RPMI8226 (cell line): Measurements from ENCODE around the gene PDE4A.
A peak's percentile ranks its signal among the peaks of the same experiment; 100 is the strongest.
"Not testable (repeated sequence)": the region's sequence is repeated elsewhere in the genome, so short reads cannot be mapped to it uniquely, and the experiment has no call there.

Source experiments
- DNase-seq: peaks from one replicate; pipeline ENCODE4 v3.0.0-alpha.2; 2015

PDE4A gene

GRCh38 chr19:10420444-10421239 is at the start of gene PDE4A:
Gene PDE4A (plus strand): TSS chr19:10420538. CDS start chr19:10420765, 227 bp downstream.
- peak; percentile 89 for DNase-seq

DNA sequence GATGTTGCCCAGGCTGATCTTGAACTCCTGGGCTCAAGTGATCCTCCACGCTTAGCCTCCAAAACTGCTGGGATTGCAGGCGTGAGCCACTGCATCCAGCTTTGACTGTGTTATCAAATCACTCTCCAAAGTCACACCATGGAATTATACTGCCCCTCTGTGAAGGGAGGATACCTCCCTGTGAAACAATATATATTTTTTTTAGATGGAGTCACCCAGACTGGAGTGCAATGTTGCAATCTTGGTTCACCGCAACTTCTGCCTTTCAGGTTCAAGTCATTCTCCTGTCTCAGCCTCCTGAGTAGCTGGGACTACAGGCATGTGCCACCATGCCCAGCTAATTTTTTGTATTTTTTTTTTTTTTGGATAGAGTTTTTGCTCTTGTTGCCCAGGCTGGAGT is 47.6 kb upstream of the PDE4A start:
- DNase-seq = no peak

DNA sequence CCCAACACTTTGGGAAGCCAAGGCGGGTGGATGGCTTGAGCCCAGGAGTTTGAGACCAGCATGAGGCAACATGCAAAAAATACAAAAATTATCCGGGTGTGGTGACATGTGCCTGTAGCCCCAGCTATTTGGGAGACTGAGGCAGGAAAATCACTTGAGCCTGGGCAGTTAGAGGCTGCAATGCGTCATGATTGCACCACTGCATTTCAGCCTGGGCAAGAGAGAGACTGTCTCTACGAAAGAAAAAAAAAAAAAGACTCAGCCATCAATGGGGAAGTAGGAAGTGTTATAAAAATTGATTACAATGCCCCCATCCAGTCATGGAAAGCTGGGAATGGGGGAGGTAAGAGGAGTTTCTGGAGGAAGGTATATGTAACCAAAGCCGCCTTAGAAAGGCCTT is 45.4 kb upstream of the PDE4A start:
- DNase-seq = no peak

DNA sequence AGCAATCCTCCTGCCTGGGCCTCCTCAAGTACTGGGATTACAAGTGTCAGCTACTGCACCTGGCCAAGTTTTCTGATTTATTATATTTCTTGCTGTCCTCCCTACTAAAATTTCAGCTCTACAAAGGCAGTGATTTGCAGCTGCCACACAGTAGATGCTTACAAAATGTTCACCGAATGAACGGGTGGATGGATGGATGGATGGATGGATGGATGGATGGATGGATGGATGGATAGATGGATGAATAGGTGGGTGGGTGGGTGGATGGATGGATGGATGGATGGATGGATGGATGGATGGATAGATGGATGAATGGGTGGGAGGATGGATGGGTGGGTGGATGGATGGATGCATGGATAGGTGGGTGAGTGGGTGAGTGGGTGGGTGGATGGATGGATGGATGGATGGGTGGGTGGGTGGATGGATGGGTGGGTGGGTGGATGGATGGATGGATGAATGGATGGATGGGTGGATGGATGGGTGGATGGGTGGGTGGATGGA is 43.1 kb upstream of the PDE4A start:
- not testable (repeated sequence) for DNase-seq

DNA sequence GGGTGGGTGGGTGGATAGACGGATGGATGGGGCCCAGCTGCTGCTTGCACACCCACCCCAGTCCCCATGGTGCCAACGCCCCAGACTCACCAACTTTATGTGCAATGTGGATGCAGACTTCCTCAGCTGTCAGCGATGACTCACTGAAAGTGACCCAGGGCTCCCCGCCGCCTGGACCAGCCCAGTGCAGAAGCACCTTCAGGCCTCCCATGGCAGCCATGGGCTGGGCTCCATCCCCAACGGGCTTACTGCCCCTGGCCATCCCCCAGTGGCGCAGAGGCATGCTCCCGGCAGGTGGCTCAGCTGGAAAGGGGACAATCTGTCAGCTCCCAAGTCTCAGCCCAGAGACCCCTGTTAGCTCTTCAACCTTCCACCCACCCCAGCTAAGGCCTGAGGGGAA is 42.2 kb upstream of the PDE4A start:
- DNase-seq = no peak

GRCh38 chr19:10379880-10380312 is 40.4 kb upstream of the PDE4A start:
- no peak for DNase-seq

DNA sequence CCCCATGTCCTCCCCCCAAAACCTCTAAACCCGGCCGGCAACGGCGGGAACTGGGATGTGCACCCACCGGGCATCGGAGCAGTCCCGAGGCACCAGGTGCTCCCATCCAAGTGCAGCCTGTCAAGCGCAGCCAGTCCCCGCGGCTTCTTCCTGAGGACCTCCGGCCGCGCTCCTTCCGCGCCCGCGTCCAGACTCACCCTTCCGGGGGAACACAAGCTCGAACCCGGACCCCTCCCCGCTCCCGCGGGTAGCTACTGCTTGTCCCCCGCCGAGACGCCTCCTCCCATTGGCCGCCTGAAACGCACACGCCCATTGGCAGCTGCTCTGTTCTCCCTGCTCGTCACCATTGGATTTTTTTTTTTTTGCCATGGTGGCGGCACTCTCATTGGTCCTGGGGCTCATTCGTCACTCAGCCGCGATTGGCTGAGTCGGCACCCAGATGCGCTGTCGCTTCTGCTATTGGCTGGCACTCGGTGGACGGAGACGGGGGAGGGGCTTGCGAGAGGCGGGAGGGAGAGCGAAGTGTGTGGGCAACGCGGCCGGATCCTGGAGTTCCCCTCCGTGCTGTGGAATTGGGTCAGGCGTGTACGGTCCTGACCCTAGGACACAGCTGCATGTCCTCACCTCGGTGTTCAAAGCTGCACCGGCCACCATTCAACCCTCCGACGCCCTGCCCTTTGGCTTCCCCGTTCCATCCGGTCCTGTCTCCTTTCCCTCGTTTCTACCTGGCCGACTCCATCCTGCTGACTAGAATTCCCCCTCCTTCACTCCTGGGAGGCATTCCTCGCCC is 39.8 kb upstream of the PDE4A start, which contains the start of gene TYK2:
Gene TYK2 (minus strand): TSS at position 260 of the 790 bp plus-strand sequence. CDS start 2,166 bp downstream, outside the sequence.
- DNase-seq = peak; percentile 99

DNA sequence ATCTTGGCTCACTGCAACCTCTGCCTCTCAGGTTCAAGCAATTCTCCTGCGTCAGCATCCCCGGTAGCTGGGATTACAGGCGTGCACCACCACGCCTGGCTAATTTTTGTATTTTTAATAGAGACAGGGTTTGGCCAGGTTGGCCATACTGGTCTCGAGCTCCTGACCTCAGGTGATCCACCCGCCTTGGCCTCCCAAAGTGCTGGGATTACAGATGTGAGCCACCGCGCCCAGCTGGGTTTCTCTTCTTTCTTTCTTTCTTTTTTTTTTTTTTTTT is 37.2 kb upstream of the PDE4A start:
- not testable (repeated sequence) for DNase-seq

DNA sequence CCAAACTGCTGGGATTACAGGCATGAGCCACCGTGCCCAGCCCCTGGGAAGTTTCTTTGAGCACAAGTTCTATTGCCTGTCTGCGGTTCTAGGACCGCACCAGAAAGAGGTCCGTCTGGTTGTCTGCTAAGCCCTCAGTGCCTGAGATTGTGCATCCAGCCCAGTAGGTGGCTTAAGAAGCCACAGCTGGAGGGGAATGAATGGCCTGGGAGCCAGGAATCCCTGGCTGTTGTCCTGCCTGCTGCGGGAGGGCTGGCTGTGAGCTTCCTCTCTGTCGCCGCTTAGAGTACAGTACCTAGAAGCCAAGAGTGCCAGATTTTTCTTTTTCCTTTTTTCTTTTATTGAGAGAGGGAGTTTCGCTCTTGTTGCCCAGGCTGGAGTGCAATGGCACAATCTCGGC is 35.8 kb upstream of the PDE4A start:
- DNase-seq = no peak

GRCh38 chr19:10388957-10389356 is 31.4 kb upstream of the PDE4A start:
- peak; percentile 75 for DNase-seq

DNA sequence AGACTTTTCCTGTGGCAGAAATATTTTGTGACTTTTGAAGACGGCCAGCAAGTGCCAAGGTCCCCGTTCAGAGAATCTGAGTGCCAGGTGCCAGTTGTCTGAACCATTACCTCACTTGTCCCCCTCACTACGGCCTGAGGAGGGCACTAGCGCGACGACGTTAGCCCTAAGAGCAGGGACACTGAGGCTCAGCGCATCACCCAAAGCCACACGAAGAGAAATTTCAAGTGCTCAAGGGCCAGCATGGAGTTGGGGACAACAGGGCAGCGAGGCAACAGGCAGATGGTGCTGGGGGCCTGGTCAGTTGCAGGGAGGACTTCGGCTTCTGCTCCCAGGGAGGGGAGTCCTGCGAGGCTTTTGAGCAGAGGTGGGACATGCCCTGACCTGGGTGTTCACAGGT is 30.5 kb upstream of the PDE4A start:
- DNase-seq = peak; percentile 53

DNA sequence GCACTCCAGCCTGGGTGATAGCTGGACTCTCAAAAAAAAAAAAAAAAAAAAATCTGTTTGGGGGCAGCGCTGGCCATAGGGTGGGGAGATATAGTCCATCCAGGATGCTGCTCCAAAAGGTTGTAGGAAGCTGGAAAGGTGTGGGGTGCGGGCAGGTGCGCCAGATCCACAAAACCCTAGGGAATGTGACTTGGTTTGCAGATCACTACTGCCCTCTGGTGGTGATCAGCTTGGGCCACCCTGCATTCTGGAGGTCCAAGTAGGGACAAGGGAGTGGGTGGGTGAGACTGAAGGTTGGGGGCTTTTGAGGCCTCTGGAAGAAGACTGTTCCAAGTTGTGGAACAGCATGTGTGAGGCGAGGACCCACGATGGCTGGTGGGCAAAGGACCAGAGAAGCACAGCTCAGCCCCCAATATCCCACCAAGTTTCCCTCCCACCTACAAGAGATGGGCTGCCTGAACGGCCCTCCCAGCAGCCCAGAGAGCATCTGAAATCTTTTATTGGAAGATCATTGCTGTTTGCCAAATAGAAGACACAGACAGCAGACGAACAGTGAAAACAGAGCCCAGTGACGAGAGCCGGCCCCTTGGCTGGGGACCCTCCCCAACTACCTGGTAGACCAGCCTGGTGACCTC is 29.6 kb upstream of the PDE4A start:
- peak; percentile 75 for DNase-seq

DNA sequence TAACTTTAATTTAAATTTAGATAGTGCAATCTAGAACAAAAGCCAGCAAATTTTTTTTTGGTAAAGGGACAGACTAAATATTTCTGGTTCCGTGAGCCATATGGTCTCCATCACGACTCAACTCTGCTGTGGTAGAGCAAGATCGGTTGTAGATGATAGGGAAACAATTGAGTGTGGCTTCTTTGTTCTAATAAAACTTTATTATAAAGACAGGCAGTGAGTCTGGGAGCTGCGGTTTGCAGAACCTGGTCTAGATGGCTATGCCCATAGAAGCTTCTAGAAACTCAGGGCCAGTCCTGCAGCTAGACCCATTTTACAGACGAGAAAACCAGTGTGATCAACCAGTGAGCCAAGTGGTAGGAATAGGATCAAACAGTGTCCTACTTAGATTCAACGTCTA is 28.2 kb upstream of the PDE4A start:
- no peak for DNase-seq

GRCh38 chr19:10393137-10393536 is 27.2 kb upstream of the PDE4A start:
- no peak for DNase-seq

GRCh38 chr19:10395003-10395402 is 25.3 kb upstream of the PDE4A start:
- DNase-seq = no peak

- no peak for DNase-seq
These were observed 24.9 kb upstream of the PDE4A start for GRCh38 chr19:10395436-10395835.

DNA sequence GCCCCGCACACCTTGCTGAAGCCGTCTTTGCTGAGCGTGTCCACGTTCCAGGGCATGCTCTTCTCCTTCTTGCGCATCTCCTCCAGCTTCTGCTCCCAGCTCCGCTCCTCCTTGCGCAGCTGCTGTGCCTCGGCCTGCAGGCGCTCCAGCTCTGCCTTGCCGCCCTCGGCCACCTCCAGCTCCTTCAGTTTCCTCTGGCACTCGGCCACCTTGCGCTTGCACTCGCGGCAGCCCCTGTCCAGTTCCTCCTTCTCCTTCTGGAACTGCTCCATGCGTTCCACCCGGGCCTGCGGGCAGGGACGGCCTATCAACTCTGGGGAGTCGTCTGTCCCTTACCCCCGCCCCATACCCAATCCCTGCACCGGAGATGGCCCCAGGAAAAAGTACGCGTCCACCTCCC is 24.4 kb upstream of the PDE4A start:
- no peak for DNase-seq

GRCh38 chr19:10398819-10399218 is 21.5 kb upstream of the PDE4A start:
- no peak for DNase-seq

DNA sequence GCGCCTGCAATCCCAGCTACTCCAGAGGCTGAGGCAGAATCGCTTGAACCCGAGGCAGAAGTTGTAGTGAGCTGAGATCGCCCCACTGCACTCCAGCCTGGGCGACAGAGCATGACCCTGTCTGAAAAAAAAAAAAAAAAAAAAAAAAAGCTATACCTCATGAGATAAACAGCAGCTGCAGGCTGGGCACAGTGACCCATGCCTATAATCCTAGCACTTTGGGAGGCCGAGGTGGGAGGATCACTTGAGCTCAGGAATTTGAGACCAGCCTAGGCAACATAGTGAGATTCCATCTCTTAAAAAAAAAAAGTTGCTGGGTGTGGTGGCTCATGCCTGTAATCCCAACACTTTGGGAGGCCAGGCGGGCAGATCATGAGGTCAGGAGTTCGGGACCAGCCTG is 21.0 kb upstream of the PDE4A start:
- DNase-seq = not testable (repeated sequence)

DNA sequence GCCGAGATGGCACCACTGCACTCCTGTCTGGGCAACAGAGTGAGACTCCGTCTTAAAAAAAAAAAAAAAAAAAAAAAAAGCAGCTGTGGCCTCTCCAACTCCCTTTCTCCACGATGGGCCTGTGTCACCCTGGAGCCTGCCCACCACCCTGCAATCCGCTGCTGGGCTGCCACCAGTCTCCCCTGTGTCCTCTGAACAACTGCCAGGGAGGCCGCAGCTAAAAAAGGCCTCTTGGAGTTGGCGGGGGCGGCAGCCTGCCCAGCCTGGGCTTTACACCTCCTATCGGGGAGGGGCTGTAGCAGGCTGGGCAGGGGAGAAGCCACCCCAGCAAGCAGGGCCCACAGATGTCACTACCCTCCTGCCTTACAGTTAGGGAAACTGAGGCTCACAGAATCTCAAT is 20.5 kb upstream of the PDE4A start:
- no peak for DNase-seq

GRCh38 chr19:10402441-10403038 is 17.8 kb upstream of the PDE4A start:
- DNase-seq = no peak

DNA sequence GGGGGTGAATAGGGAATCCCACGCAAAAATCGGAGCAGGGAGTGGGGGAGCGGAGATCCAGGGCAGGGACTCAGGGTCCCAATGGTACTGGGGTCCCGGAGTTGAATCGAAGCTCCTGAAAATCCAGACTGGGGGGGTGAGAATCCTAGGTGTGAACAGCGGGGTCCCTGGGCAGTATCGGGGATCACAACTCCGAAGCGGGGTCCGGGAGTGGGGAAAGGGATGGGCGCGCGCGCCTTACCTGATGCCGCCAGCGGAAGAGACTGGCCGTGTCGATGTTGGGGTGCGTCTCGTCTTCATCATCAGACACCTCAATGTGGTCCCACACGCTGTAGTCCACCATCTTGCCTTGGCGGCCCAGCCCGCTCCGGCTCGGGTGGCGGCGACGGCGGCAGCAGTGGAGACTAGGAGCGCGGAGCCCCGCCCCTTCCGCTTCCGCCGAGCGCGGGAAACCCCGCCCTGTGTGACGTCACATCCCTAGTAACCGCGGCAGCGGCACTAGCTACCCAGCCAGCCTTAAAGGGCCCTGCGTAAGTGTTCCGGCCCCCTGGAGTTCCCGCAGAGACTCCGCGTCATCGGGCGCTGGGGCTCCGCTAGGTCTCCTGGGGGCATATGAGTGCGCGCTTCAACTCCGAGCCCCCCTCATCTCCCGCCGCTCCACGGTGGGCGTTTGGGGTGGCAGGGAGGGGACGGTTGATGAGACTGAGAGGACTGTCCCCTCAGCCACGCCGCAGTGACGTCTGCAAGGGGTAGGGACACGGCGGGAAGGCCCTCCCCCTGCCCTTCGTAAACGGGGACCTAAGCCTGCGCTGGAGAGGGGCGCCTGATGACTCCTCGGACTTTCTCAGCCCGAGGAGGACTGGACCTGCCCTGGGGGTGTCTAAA is 17.0 kb upstream of the PDE4A start, which contains the start of gene CDC37:
Gene CDC37 (minus strand): TSS at position 406 of the 885 bp plus-strand sequence. CDS start 63 bp downstream, at position 343.
- DNase-seq = peak; percentile 97
